GM19328 (cell line): ENCODE measurements around the gene OXLD1.
A peak's percentile ranks its signal among the peaks of the same experiment; 100 is the strongest.

Experiments
- ATAC-seq: cut with Tn5 transposase; IDR thresholded peaks from one replicate; pipeline ENCODE4 v1.9.1; 2021; ENCODE audit warnings: mild to moderate bottlenecking, moderate library complexity; ENCODE audit not compliant: unreplicated experiment

The OXLD1 gene

GRCh38 chr17:81655378-81656117 lies 10.9 kb downstream of the OXLD1 start:
- no peak for ATAC-seq

GRCh38 chr17:81652906-81653771 lies 13.3 kb downstream of the OXLD1 start:
- no peak for ATAC-seq

- no peak for ATAC-seq
Observed at GRCh38 chr17:81651692-81652091, 14.7 kb downstream of the OXLD1 start.

- ATAC-seq: no peak
Observed at GRCh38 chr17:81650951-81651350, 15.5 kb downstream of the OXLD1 start.

- ATAC-seq: no peak
Observed at GRCh38 chr17:81648707-81649085, 17.7 kb downstream of the OXLD1 start.

GRCh38 chr17:81648013-81648706 lies 18.2 kb downstream of the OXLD1 start:
- ATAC-seq: no peak

- no peak for ATAC-seq
Observed at GRCh38 chr17:81647640-81648012, 18.8 kb downstream of the OXLD1 start.

- no peak for ATAC-seq
Observed at GRCh38 chr17:81646869-81647600, 19.4 kb downstream of the OXLD1 start.

GRCh38 chr17:81644976-81645952 lies 21.1 kb downstream of the OXLD1 start:
- ATAC-seq: no peak

GRCh38 chr17:81644496-81644895 lies 21.9 kb downstream of the OXLD1 start:
- ATAC-seq: no peak

GRCh38 chr17:81641825-81642489 lies 24.4 kb downstream of the OXLD1 start:
- ATAC-seq: no peak

- ATAC-seq: no peak
Observed at GRCh38 chr17:81640011-81640410, 26.4 kb downstream of the OXLD1 start.

- ATAC-seq: no peak
Observed at GRCh38 chr17:81638683-81639082, 27.7 kb downstream of the OXLD1 start.

GRCh38 chr17:81636505-81637288 lies 29.7 kb downstream of the OXLD1 start, which contains the start of the genes NPLOC4 and TSPAN10:
Gene NPLOC4 (minus strand): TSS chr17:81637112. CDS start chr17:81636930, 182 bp downstream.
Gene TSPAN10 (plus strand): TSS chr17:81637196. CDS start chr17:81642413, 5,217 bp downstream.
- peak; percentile 85 for ATAC-seq

- ATAC-seq: no peak
Observed at GRCh38 chr17:81635973-81636504, 30.4 kb downstream of the OXLD1 start.

GRCh38 chr17:81635431-81635830 lies 31.0 kb downstream of the OXLD1 start:
- no peak for ATAC-seq

- ATAC-seq: no peak
Observed at GRCh38 chr17:81631482-81631881, 34.9 kb downstream of the OXLD1 start.

- no peak for ATAC-seq
Observed at GRCh38 chr17:81630274-81630673, 36.1 kb downstream of the OXLD1 start.
